Activated naive CD8-positive, alpha-beta T cell treated with anti-CD3 and anti-CD28 coated beads for 36 hours (primary cell): ENCODE results near the gene NGEF. TPM values are rescaled to one million over a fixed set of nuclear protein-coding genes. Genes with fewer than 3 reads are reported as not detected.
"Not testable (repeated sequence)": the region's sequence is repeated elsewhere in the genome, so short reads cannot be mapped to it uniquely, and the experiment has no call there.

Experiments
- DNase-seq: peaks from one replicate; pipeline ENCODE4 v3.0.0; 2021
- H3K27ac Mint-ChIP-seq: one replicate; pipeline ENCODE4 v1.8.0; 2022; ENCODE audit warnings: mild to moderate bottlenecking, moderate library complexity, mixed read lengths
- H3K27me3 Mint-ChIP-seq: one replicate; pipeline ENCODE4 v1.8.0; 2022; ENCODE audit warnings: mild to moderate bottlenecking, mixed read lengths
- H3K36me3 Mint-ChIP-seq: one replicate; pipeline ENCODE4 v1.8.0; 2021; ENCODE audit warnings: mild to moderate bottlenecking, mixed read lengths
- H3K4me1 Mint-ChIP-seq: one replicate; pipeline ENCODE4 v1.8.0; 2021; ENCODE audit warnings: mixed read lengths
- H3K4me3 Mint-ChIP-seq: one replicate; pipeline ENCODE4 v1.8.0; 2022; ENCODE audit warnings: mild to moderate bottlenecking, moderate library complexity, mixed read lengths
- H3K9me3 Mint-ChIP-seq: one replicate; pipeline ENCODE4 v1.8.0; 2022; ENCODE audit warnings: mixed read lengths
- total RNA-seq, 2 experiments: library from RNA; stranded (reverse); gene quantifications; one replicate each; pipeline ENCODE4 v1.2.3, GENCODE V29; 2021

Gene NGEF
- total RNA-seq, 2 experiments from 2014 or later, result not detected

DNA sequence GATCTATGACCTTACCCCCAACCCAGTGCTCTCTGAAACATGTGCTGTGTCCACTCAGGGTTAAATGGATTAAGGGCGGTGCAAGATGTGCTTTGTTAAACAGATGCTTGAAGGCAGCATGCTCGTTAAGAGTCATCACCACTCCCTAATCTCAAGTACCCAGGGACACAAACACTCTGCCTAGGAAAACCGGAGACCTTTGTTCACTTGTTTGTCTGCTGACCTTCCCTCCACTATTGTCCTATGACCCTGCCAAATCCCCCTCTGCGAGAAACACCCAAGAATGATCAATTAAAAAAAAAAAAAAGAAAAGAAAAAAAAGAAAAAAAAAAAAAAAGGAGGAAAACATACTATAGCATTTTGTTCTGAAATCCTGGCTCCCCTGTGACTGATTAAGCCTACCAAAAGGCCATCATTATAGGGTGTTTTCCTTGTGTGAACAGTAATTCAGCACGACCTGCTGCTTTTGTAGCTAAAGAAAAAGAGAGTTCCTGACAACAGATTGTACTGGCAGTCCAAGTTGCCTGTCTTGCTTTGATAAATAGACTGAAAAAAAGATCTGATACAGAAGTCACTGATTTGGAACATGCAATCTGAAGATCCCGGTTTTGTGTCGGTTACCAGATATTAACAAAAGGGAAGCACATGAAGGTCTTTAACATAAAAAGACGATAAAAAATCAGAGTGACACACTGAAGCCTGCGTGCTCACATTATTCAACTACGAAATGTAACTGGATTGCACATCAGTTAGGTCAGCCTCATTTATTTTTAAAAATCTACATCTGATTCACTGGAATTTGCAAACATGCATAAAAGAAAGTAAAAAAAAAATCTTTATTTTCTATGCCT lies 106.0 kb downstream of the NGEF start:
- not testable (repeated sequence) for H3K36me3 Mint-ChIP-seq, DNase-seq, H3K4me1 Mint-ChIP-seq, H3K4me3 Mint-ChIP-seq, H3K27ac Mint-ChIP-seq
- Mint-ChIP-seq H3K9me3 (peaks cover 13% of the 10 kb centered on the region), H3K27me3 (peaks cover 16% of the 10 kb centered on the region)

DNA sequence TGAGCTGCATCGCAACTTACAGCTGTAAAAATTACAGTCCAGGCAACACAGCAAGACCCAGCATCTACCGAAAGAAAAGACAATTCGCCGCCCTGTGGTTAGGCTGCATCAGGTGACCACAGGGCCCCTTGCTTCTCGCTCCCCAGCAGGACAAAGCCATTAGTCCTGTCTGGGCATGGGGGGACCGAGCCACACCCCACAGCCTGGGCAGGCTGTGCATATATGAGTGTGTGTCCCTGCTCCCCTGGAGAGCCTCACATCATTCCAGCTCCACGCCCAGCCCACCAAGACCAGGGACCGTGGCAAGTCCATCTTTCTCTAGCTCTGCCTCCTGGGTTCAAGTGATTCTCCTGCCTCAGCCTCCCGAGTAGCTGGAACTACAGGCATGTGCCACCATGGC lies 109.1 kb downstream of the NGEF start:
- Mint-ChIP-seq H3K27me3 (no peaks in the 10 kb centered on the region), H3K4me1 (no peaks in the 10 kb centered on the region), H3K9me3 (no peaks in the 10 kb centered on the region), H3K4me3 (no peak overlapping the region), H3K36me3 (no peaks in the 10 kb centered on the region), H3K27ac (no peak overlapping the region)
- DNase-seq, result no peak

DNA sequence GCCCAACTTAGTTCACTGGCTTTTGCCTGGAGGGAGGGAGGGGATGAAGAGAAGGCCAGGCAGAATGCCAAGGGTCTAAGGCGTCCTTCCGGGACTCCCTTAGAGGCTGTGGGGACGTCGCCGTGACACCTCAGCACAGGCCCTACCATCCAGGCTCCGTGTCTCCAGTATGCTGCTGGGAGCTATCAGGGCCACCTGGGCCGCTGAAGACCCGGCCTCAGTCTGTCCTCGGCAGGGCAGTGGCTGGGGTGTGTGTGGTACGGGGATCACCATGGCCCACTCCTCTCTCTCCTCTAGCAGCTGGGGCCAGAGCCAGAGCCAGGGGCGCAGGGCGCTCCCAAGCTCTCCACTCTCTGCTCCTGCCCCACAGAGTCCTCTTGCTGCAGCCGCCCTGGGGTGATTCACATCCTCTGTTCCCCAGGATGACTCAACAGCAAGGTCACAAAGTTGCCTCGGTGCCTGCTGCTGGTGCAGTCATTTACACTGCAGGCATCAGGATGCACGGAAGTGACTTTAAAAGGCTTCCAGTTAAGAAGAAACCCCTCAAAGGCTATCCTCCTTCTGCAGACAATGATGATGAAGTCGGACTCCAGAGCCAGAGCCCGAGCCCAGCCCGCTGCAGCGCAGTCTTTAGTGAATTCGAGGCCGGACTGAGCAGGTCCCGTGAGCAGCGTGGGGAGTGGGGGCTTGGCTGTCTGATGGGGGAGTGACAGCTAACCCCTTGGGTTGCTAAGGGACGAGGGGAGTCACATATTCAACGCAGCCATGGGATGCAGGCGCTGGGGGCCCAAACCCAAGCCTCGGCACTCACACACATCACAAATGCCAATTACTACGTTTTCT lies 111.1 kb downstream of the NGEF start:
- H3K27ac Mint-ChIP-seq, result no peak overlapping the region
- no peak for DNase-seq
- H3K9me3 Mint-ChIP-seq, result no peaks in the 10 kb centered on the region
- no peaks in the 10 kb centered on the region for H3K36me3 Mint-ChIP-seq
- H3K4me3 Mint-ChIP-seq, result no peak overlapping the region
- H3K4me1 Mint-ChIP-seq, result no peaks in the 10 kb centered on the region
- no peaks in the 10 kb centered on the region for H3K27me3 Mint-ChIP-seq

DNA sequence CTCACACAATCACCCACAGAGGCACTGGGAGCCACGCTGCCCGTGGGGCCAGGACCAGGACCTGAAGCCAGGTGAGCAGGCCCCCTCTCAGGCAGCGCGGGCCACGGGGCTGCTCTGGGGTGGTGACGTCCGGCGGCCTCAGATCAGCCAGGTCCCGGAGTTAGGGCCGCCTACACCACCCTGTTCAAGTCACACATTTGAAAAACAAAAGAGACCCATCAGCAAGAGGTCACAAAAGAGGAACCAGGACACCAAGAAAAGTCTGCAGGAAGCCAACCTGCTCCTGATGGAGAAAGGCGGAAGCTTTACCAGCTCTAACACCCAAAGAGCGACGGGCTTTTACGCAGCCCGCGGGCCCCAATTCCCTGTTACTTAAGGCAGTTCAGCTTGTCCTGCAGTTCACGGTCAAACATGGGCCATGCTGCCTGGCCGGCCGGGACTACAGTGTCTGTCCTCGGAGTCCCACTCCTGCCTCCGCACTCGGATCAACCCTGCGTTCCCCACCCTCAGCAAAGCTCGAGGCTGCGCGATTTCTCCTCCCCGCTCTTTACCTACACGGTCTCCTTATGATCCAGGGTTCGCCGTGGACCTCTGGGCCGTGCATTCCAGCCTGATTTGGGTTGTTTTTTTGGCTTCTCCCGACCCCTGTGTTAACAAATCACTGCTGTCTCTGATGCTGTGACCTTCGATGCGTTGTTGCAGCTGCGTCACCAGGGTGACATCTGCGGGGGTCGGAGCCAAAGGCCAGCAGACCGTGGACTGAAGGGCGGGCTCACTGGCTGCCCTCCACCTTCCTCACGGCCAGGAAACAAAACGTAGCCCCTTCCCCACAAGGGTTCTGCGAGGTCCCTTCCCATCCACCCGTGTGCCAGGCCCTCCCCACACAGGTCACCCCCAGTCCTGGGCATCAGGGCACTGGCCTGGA lies 112.0 kb downstream of the NGEF start:
- H3K27ac Mint-ChIP-seq, result no peak overlapping the region
- H3K4me3 Mint-ChIP-seq, result no peak overlapping the region
- no peaks in the 10 kb centered on the region for H3K36me3 Mint-ChIP-seq
- H3K27me3 Mint-ChIP-seq, result no peaks in the 10 kb centered on the region
- no peaks in the 10 kb centered on the region for H3K4me1 Mint-ChIP-seq
- H3K9me3 Mint-ChIP-seq, result no peaks in the 10 kb centered on the region
- no peak for DNase-seq

DNA sequence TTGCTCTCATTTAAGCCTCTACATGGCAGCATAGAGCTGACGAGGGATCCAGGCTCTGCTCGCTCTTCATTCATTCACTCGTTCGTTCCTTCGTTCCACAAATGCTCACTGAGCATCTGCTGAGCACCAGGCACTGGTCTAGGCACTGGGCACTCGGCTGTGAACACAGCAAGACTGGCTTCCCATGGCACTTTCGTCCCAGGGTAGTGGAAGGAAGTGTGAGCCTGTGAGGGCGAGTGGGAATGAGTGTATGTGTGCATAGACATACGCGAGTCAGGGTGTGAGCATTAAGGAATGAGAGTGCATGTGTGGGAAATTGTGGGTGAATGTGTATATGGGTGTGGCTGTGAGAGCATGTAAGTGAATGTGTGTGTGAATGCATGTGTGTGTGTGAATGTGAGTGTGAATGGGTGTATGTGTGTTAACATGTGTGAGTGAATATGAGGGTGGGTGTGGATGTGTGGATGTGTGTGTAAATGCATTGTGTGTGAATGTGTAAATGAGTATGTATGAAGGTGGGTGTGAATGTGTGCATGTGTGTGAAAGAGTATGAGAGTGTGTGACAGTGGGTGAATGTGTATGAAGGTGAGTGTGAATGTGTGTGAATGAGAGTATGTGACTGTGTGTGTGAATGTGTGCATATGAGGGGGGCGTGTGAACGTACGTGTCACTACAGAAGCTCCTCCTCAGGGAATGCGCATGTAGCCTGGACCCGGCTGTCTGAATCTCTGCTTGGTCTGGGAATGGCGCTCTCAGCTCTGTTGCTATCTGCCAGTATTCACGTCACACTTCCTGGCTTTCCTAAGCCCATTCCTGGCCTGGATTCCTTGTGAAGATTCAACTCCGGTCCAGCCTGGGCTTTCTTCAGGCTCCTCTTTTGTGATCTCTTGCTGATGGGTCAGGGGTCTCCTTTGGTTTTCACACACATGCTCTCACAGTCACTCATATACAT lies 114.2 kb downstream of the NGEF start:
- Mint-ChIP-seq H3K4me3 (no peak overlapping the region), H3K27me3 (no peaks in the 10 kb centered on the region), H3K27ac (no peak overlapping the region), H3K4me1 (no peaks in the 10 kb centered on the region), H3K9me3 (no peaks in the 10 kb centered on the region), H3K36me3 (no peaks in the 10 kb centered on the region)
- DNase-seq, result no peak

DNA sequence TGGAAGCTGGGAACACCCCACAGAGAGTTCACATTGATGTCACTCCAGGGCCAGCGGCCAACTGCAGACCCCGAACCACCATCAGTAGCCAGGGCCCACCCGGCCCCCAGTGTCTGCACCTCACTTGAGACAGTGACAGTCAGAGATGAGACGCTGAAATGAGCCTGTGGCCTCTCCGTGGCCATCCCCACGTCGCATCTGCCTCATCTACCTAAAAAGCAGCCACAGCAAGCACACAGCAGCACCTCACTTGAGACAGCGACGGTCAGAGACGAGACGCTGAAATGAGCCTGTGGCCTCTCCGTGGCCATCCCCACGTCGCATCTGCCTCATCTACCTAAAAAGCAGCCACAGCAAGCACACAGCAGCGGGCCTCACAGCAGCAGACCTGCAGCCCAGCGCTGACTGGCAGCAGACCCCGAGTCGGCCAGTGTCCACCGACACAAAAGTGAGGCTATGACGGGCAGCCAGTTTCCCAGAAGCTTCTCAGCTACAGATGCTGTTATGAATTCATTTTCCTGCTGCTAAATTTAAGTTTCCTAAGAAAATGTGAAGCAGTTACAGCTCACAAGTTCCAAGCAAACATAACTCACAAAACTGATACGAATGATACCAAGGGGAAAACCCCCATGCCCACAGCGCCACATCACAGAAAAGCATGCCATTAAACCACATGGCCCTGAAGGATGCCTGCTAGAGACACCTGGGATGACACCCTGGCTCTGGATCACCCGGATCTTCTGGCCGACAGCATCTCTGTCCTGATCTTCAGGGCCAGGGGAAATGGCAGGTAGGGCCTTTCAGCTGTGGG lies 115.3 kb downstream of the NGEF start:
- H3K4me3 Mint-ChIP-seq, result no peak overlapping the region

DNA sequence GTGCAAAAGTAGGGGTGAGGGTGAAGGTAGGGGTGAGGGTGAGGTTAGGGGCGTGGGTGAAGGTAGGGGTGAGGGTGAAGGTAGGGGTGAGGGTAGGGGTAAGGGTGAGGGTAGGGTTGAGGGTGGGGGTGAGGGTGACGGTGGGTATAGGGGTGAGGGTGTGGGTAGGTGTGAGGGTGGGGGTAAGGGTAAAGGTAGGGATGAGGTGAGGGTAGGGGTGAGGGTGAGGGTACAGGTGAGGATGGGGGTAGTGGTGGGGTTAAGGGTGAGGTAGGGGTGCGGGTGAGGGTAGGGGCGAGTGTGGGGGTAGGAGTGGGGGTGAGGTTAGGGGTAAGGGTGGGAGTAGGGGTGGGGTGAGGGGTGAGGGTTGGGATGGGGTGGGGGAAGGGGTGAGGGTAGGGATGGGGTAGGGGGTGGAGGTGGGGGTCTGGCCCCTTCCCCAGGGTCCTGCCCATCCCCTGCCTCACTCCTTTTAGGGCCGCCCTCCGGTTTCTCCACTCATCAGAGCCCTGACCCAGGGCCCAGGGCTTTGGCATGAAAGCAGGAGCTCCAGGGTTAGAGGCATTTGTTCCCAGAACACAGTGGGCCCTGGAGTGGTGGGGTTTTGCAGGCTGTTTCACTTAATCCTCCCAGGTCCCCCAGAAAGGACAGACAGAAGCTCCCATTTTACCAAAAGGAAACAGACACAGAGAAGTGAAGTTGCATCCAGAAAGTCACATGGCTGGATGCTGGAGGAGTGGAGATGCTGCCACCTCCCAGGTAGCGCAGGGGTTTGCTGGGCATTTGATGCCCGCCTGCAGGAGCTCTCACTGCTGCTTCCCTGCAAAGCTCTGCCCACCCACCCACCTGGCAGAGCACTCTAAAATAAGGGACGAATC lies 116.1 kb downstream of the NGEF start:
- no peaks in the 10 kb centered on the region for H3K36me3 Mint-ChIP-seq
- H3K27ac Mint-ChIP-seq, result no peak overlapping the region
- no peaks in the 10 kb centered on the region for H3K27me3 Mint-ChIP-seq
- DNase-seq, result no peak
- no peak overlapping the region for H3K4me3 Mint-ChIP-seq
- no peaks in the 10 kb centered on the region for H3K9me3 Mint-ChIP-seq
- no peaks in the 10 kb centered on the region for H3K4me1 Mint-ChIP-seq

More for the DNA sequence above, 115.3 kb downstream of the NGEF start:
- Mint-ChIP-seq H3K9me3 (no peaks in the 10 kb centered on the region), H3K4me1 (no peaks in the 10 kb centered on the region), H3K27ac (no peak overlapping the region), H3K36me3 (no peaks in the 10 kb centered on the region), H3K27me3 (no peaks in the 10 kb centered on the region)
- DNase-seq, result no peak

DNA sequence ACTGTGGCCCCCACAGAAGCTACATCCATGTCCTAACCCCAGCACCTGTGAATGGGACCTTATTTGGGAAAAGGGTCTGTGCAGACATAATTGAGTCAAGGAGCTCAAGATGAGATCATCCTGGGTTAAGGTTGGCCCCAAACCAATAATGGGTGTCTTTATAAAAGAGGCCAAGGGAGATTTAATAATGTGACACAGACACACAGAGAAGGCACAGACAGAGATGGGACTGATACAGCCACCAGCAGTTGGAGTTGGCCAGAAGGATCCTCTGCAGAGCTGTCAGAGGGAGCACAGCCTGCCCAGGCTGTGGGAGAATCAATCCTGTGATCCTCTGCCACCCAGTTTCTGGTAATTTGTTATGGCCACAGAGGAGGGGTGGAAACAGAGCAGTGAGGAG lies 116.9 kb downstream of the NGEF start:
- no peaks in the 10 kb centered on the region for H3K9me3 Mint-ChIP-seq
- H3K27me3 Mint-ChIP-seq, result no peaks in the 10 kb centered on the region
- H3K27ac Mint-ChIP-seq, result no peak overlapping the region
- no peaks in the 10 kb centered on the region for H3K4me1 Mint-ChIP-seq
- no peak for DNase-seq
- no peaks in the 10 kb centered on the region for H3K36me3 Mint-ChIP-seq
- H3K4me3 Mint-ChIP-seq, result no peak overlapping the region

DNA sequence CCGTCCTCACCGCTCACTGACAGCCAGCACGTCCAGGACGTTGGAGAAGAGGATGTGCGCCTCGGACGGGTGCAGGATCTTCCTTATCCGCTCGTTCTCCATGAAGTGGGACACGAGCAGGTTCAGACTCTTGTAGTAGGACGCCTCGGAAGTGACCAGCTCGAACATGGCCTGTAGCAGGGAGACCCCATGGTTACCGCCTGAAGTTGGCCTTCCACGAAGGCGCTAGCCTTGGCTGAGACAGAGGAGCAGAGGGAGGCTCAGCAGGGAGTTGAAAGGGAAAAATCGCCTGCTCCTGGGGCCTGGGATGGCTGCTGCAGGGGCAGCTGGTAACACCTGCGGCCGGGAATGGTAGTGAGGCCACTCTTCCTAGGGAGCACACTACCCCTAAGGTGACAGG lies 118.3 kb downstream of the NGEF start:
- H3K9me3 Mint-ChIP-seq, result no peaks in the 10 kb centered on the region
- peaks cover 9% of the 10 kb centered on the region for H3K27me3 Mint-ChIP-seq
- DNase-seq, result no peak
- H3K36me3 Mint-ChIP-seq, result no peaks in the 10 kb centered on the region
- H3K4me1 Mint-ChIP-seq, result no peaks in the 10 kb centered on the region
- no peak overlapping the region for H3K4me3 Mint-ChIP-seq
- no peak overlapping the region for H3K27ac Mint-ChIP-seq

DNA sequence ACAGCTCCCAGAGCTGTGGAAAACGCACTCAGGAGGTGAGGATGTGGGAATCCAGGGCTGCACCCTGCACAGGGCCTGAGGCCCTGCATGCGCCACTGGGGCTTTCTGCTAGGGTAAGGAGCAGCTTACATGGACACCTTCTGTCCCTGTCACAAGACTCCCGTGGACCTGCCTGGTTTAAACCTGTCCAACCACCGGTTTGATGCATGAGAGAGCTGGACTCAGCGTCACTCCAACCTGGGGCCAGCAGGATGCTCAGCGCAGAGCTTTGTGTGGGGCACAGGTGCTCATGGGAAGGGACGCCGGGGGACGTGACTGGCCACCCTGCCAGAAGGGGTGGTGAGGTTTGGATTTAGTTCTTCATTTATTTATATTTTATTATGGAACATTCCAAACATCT lies 118.8 kb downstream of the NGEF start:
- H3K27ac Mint-ChIP-seq, result no peak overlapping the region
- DNase-seq, result no peak
- no peaks in the 10 kb centered on the region for H3K4me1 Mint-ChIP-seq
- H3K9me3 Mint-ChIP-seq, result no peaks in the 10 kb centered on the region
- peaks cover 9% of the 10 kb centered on the region for H3K27me3 Mint-ChIP-seq
- no peak overlapping the region for H3K4me3 Mint-ChIP-seq
- no peaks in the 10 kb centered on the region for H3K36me3 Mint-ChIP-seq

DNA sequence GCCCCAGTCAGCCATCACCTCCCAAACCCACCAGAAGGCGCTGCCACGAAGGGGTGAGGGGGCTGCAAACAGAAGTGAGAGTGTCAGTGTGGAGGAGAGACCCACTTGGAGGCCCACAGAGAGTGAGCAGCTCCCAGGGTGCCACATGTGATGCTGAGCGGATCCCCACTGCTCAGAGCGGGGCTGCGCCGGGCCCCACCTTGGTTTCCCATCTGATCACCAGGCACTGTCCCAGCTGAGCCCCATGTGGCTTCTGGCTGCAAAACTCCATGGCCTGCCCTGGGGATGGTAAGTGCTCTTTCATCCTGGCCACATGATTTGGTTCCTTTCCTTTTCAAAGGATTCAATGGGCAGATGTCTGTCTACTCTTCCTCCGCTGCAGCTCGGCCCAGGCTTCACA lies 119.2 kb downstream of the NGEF start:
- Mint-ChIP-seq H3K27me3 (peaks cover 9% of the 10 kb centered on the region), H3K27ac (no peak overlapping the region), H3K4me1 (no peaks in the 10 kb centered on the region), H3K36me3 (no peaks in the 10 kb centered on the region), H3K4me3 (no peak overlapping the region), H3K9me3 (no peaks in the 10 kb centered on the region)
- no peak for DNase-seq

DNA sequence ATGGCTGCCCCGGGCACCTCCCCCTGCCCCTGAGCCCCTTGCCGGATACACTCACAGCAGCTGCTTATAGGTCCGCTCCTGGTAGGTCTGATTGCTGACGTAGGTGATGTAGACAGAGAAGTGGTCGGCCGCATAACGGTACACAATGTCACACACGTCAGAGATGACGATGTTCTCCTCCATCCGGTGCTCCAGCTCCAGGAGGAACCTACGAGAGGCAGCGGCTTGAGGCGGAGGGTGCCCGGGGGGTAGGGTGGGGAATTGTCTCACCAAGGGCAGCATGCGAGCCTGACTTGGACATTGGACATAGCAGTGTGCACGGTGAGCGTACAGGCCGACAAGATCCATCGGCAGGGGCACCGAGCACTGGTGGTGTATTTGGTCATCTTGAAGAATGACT lies 120.2 kb downstream of the NGEF start:
- DNase-seq, result no peak
- no peaks in the 10 kb centered on the region for H3K36me3 Mint-ChIP-seq
- H3K4me1 Mint-ChIP-seq, result no peaks in the 10 kb centered on the region
- H3K4me3 Mint-ChIP-seq, result no peak overlapping the region
- no peaks in the 10 kb centered on the region for H3K9me3 Mint-ChIP-seq
- peaks cover 9% of the 10 kb centered on the region for H3K27me3 Mint-ChIP-seq
- no peak overlapping the region for H3K27ac Mint-ChIP-seq

DNA sequence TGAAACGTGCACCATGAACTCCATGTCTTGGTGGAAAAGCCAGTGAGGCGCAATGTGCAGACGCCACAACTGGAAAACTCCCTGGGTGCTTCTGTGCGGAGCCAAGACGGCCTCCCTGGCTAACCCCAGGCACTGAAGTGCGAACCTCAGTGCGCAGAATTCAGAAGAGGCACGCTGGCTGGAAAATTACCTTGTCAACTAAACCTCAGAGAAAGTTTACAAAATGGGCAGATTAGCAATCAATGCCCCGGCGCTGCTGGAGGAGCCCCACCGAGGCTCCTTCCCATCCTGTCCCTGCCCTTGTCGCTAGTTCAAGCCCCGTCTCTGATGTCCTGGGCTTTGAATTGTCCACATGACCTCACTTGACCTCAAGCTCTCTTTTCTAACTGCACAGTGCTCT lies 120.8 kb downstream of the NGEF start:
- no peak for DNase-seq
- Mint-ChIP-seq H3K9me3 (no peaks in the 10 kb centered on the region), H3K36me3 (no peaks in the 10 kb centered on the region), H3K27ac (no peak overlapping the region), H3K4me1 (no peaks in the 10 kb centered on the region), H3K27me3 (peaks cover 9% of the 10 kb centered on the region), H3K4me3 (no peak overlapping the region)
